Activated T-cell treated with anti-CD3 and anti-CD28 coated beads, Interleukin-2, amount 50 U/mL, for 1 hour (primary cell): ENCODE results near the gene CDK15.
A peak's percentile ranks its signal among the peaks of the same experiment; 100 is the strongest.
"Not testable (repeated sequence)": the region's sequence is repeated elsewhere in the genome, so short reads cannot be mapped to it uniquely, and the experiment has no call there.

Experiments used
- DNase-seq: peaks from one replicate; pipeline ENCODE4 v3.0.0-alpha.2; 2020

Gene CDK15

DNA sequence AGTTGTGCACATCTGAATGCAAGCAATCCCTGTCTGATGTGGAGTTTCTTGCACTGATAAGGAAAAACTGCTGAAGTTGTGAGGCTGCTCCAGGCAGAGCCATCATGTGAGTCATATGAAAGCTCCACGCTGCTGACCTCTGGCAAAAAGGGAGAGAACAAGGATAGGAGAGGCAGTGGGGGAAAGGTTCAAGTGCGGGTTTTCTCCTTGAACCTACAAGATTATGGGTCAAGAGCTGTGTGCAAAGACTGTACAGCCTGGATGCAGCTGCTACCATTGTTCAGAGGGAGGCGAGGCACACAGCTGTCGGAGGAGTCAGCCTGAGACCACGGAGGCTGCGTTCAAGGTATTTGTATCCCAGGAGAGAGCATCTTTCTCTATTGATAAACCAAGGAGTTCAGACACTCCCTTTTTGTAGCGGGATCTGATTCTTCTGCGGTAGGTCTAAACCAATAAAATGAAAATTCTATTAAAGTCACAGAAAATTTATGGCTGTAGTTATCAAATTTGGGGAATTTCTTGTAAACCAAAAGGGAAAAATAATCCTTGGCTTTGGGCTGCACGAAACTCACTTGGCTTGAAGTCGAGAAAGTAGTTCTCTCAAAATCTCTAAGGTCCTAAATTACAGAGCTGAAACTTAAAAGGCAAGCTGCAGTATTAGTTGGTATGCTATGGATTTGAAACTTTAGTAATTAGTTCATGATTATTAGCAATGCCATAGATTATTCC is at the start of gene CDK15:
CDK15 (plus strand) TSS at position 96 of the 729 bp plus-strand sequence; CDS start at position 224, 128 bp downstream.
- DNase-seq = no peak

DNA sequence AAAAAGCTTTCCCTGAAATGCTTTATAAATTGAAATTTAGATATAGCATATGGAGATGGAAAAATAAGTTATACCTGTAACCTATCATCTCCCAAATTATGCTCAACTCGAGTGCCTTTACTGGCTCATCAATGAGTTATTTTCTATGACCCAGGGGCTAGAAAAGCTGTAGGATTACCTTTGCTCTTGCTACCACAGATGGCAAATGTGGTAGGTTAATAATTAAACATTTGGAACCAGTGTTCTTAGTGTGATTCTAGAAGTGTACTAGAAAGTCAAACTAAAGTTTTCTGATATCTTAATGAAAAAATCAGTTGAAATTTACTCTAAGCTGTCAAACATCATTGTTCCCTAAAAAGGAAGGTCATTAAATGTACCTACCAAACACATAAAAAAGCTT is 48.1 kb upstream of the CDK15 start:
- DNase-seq = no peak

DNA sequence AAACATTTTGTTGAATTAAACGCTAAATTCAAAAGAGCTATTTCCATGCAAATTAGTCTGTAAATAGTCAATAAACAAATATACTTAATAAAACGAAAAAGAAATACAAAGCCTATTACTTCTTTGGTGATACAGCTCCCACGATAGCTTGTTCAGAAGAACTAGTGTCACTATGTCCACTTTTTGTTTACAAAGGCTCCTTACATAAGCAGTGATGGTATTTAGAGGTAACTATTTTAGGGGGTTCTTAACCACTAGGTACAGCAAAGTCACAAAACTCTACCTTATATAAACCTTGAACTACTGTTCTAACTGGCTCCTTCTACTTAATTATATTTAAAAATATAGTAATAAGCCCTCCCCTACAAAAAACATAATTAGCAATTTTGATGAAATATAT is 47.5 kb upstream of the CDK15 start:
- DNase-seq = no peak

DNA sequence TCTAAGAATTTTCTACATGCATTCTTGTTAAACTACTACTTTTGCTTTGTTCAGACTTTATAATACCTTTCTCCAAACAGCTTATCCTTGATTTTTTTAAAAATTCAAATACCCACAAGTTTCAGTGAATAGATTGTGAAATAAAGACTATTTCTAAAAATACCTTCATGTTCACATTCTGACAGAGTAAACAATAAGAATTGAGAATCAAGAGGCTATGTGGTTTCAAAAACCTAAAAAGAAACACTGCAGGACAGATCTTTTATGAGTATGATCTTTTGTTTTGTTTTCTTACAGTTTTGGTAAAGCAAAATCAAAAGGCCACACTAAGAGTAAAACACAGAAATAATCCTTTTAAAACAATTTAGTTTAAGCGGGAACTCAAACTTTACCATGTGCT is 46.8 kb upstream of the CDK15 start:
- DNase-seq = no peak

DNA sequence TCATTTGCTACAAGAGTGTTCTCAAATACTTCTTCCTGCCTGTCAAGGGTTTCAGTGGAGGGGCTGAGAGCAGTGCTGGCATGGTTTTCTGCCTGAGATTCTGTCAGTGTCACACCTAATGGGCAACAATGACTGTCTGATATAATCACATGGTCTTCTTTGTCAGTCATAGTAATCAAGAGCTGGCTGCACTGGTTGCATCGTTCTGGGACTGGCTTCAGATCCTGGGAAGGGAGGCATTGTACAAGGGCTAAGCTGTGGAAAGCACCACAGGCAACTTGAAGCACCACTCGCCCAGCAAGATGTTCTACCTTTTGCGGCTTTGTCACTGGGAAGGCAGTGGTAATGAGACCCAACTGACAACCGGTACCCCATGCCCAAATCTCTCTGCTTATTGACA is 45.2 kb upstream of the CDK15 start:
- no peak for DNase-seq

DNA sequence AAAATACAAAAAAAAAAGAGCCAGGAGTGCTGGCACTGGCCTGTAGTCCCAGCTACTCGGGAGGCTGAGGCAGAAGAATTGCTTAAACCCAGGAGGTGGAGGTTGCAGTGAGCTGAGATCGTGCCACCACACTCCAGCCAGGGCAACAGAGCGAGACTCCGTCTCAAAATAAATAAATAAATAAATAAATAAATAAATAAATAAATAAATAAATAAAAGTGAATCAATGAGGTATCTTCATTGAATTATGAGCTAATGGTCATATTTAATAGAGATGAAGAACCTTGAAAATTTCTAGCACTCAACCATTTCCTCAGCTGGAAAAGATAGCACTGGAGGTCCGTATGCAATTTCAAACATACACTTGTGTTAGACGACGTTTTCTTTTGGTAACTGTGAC is 41.9 kb upstream of the CDK15 start:
- not testable (repeated sequence) for DNase-seq

DNA sequence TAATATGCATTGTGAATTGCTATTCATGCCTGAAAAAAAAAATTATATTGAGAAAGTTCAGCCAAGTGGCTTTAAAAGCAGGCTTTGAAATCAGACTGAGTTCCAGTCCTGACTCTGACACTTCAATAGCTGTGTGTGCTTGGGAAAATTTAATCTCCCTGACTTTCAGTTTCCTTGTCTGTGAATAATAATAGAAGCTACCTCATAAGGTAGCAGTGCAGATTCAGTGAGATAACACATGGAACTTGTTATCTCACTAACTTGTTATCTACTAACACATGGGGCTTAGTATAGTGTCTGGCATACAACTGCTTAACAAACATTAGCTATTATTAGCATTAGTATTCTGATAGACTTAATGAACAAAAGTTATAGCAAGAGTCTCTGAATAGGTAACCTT is 40.5 kb upstream of the CDK15 start:
- no peak for DNase-seq

DNA sequence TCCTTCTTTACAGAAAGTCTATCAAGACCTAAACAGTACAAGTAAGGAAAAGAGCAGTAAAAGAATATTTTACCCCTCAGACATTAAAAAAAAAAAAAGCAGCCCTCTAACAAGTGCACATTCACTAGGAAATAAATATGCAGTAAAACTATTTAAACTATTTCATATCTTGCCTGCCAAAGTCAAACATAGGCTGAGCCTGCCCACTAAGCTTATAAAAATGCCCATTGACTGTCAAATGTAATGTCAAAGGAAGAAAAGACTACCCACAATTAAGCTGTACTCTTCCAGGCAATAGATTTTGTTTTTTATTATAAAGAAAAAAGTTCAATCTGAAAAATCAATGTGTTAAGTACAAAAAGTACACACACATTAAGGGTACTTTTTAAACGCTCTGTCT is 37.4 kb upstream of the CDK15 start:
- no peak for DNase-seq

DNA sequence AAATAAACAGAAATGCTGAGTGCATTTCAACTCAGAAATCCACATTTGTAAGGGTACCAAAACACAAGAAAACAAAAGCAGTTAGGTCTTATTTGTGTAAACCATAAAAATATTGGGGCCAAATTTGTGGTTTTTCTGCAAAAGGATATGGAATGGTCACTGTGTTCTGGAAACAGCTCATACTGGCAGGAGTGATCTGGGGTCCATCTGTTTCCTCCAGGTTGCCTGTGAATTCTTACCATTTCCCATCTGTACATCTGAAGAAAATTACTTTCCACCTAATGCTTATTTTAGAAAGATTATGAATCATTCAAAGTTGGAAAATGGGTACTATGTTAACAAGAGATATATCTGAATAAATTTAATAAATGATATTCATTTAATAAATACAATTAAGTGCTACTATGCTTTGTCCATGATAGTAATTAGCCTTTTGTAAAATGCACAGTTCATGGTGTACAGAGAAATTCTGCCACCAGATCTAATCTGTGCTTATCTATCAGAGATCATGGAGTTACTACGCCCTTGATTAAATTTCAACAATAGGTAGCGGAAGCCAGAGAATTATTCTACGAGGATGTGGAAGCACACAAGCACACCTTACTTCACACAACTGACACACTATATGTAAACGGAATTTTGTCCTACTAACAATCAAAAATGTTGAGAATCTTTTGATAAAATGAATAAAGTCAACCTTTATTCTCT is 36.5 kb upstream of the CDK15 start:
- no peak for DNase-seq

DNA sequence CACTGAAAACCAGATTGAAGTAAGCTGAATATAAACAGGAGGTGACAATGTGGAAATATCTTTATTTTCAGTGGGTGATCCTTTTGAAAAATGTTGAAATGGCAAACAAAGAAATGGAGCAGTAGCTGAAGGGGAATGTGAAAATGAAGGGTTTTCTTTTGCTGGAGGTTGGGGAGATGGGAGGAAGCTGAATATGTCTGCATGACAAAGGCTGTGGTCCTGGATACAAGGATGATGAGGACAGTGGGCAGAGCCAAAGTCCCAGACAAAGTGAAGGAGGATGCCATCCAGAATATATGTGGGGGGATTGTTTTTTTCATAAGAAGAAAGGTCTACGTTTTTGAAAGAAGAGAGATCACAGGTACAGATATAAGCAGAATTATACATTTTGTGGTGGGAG is 32.3 kb upstream of the CDK15 start:
- DNase-seq = no peak

DNA sequence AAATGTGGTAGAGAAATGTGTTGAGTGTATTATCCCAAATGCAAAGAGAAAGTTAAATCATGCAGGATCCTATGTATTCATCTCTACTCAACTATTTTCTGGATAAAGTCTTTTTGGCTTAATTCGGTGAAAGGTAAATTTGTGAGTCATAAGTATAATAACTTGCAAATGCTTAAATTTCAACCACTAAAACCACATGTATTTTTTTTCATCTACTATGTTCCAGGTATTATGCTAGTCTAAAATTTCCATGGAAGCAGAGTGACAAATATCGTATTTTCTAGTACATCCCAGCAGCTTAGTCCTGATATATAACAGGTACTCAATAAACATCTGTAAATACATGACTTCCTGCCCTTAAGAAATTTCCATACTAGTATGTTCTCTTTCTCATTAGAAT is 31.8 kb upstream of the CDK15 start:
- no peak for DNase-seq

DNA sequence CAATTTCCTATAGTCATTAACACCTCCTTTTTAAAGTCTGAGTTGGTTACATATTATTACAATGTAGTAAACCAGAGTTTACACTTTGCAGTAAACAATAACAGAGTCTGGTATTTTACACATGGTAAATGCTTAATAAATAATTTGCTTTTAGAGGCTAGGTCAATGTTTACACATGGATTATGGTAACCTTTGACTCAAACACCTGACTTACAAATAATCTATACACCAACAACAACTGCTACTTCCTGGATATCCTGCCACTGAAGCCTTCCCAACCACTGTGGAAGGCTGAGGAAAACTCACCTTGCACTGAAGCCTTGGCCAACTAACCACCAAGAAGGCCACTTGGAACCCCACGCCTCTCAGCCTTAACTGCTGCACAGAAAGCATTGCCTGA is 31.0 kb upstream of the CDK15 start:
- DNase-seq = no peak

DNA sequence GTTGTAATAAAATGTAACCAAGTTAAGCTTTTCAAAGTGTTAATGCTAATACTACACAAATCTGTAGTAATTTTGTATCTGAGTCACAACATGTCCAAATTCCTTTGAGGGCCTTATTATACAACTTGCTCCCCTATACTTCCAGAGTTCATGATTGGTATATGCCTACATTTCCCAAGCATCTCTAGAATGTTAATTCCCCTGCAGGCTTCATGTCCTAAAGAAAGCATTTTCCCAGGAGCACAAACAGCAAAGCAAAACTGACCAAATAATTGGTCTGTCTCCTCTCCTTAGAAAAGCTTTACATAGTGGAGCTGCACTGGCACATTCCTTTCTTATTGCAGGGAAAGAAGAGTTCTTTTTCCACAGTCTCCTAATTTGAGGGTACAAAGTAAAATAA is 29.3 kb upstream of the CDK15 start:
- no peak for DNase-seq

DNA sequence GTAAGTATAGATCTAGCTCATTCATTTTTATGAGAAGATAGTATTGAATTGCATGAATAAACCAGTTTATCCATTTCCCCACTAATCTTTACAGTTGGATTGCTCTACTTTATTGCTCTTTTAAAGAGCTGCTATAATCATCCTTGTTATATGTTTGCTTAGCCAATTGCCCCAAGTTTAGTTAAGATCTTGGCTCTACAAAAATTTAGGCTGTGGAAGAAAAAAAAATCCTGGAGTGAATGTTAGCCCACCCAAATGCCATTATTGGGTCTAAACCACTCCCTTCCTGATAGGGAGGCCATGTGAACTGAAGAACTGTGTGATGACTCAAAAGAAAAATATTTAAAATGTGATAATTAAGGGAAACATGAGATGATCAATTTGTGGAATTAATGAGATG is 28.5 kb upstream of the CDK15 start:
- no peak for DNase-seq

DNA sequence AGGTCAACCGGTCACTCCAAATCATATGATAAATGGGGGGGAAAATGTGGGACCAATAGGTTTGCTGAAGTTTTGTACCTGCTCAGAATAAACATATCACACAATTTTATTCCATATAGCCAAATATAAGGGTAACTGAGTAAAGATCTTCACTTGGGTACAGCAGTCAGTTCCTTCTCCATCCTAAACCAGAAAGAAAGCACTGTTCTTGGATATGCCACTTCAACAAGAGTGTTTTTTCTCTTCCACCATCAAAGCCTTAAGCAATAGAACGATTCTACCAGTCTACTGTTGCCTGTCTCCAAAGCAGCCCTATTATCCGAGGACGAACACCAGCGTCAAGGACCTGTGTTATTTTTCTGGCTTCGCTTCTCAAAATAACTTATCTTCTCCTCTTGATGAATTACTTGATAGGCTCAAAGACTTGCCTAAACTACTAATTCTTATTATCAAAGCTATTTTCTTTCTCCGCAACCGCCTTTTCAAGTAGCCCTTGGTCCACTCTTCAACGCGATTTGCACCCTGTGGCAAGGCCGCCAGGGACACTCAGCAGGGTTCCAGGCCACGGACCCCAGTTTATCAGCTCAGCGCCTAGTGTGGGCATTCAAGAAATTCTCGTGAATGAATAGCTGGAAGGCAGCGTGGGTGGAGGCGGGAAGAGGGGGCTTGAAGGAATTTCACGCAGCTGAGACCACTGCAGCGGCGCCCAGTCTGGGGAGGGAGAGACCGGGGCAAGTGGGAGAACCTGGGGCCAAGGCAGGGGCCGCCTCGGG is 26.2 kb upstream of the CDK15 start:
- DNase-seq = no peak

DNA sequence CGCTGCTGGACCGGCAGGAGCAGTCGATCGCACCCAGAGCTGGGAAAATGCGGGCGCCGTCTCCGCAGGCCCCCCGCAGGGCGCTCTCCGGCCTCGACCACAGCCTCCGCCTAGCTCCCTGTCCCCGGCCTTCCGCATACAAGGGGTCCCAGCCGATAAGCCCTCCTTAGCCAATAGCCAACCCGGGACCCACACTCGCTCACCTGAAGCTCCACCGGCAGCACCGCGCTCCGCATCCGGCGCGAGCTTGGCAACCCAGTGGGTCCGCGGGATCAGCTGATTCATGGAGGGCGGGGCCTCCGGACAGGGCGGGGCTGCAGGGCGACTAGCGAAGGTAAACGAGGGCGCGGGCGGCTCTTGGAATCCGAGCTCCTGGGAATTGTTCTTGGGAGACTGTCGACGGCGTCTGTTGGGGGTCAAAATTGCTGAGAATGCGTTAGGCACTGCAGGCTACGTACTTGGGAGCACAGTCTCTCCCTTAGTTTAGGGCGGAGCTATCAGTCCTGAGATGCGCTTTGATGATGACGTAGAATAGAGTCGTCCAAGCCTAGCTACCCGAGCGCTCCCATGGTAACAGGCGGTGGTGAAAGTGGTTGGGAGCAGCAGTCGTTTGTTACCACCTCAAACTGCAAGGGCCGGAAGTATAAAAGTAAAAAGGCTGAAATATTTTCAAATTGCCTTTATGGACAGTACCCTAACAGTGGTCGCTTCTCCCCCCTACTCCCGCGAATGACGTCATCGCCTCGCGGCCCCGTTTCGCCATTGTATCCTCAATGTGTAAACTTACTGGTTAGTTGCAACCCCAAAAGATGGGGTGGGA is 25.5 kb upstream of the CDK15 start, which contains the start of gene ALS2:
ALS2 (minus strand) TSS at position 260 of the 820 bp plus-strand sequence. CDS start 12,048 bp downstream, outside the sequence.
- peak; percentile 95 for DNase-seq

DNA sequence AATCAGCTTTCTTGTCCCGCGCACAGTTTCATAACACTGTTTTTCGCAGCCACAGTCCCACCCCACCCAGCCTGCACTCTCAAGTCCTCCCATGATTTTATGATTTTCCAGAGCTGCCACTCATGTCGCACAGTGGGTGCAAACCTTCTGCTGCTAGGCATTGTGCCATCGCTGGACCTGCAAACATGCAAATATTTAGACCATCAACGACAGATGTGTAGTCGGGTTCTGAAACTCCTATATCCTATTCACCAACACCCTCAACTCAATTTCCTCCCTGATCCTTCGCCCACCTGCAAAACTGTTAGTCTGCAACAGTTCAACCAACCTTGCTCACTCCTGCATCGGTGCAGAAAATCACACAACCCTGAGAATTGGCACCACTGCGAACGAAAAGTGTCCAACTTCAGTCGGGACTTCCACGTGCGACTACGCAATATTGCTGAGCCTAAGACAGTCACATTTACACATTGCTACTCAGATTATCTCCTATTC is 24.7 kb upstream of the CDK15 start:
- DNase-seq = no peak

DNA sequence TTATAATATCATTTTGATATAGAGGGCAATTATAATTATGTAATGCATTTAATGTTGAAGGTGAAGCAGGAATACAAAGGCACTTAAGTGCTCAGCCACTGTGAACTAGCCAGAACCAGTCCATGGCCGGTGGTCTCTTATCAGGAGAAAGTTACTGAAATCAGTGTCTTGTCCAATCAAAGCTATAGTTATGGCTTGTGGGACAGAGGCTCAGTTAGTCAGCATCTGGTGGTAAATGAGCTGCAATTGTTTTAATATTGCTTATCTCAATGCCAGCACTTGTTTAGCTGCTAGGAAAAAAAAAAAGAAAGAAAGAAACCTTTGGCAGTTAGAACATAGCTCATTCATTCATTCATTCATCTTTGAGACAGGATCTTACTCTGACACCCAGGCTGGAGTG is 21.8 kb upstream of the CDK15 start:
- DNase-seq = no peak

DNA sequence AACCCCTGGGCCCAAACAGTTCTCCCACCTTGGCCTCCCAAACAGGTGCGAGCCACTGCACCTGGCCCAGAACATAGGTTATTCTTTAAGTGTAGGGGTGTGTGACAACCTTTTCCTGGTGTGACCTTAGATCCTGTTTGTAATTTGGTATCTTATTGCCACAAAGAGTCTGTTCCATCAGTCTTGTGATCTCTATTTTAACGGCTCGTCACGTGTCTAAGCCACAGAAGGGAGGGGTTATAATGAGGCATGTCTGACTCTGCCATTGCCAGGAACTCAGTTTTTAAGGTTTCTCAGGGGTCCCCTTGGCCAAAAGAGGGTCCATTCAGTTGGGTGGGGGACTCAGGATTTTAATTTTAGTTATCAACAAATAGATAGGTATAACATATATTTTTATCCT is 21.2 kb upstream of the CDK15 start:
- no peak for DNase-seq

DNA sequence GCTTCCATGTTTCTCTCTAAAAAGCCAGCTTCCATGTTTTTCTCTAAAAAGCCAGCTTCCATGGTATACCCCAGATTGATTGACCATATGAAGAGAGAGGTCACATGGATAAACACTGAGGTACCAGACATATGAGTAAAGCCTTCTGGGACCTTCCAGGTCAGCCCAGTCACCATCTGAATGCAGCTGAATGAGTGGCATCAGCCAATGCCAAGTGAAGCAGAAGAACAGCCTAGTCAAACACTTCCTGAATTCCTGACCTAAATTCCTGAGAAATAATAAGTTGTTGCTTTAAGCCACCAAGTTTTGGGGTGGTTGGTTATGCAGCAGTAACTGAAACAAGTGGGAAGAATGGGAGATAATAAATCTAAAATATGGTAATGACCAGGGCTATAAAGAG is 19.9 kb upstream of the CDK15 start:
- DNase-seq = no peak

DNA sequence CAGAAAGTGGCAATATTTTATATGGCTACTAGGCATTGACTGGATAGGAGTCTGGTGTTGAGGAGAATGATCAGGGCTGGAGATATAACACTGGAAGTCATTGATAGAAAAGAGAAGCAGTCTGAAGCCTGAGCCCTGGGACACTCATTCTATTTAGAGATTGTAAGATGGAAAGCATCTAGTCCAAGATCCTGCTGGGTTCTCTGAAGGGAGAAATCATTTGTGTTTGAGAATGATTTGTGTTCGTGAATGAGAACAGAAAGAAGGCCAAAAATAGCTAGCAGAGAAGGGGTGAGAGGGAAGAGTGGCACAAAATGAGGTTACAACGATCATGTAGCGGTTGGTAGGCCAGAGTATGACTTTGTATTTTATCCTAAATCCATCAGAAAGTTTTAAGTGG is 18.0 kb upstream of the CDK15 start:
- no peak for DNase-seq

DNA sequence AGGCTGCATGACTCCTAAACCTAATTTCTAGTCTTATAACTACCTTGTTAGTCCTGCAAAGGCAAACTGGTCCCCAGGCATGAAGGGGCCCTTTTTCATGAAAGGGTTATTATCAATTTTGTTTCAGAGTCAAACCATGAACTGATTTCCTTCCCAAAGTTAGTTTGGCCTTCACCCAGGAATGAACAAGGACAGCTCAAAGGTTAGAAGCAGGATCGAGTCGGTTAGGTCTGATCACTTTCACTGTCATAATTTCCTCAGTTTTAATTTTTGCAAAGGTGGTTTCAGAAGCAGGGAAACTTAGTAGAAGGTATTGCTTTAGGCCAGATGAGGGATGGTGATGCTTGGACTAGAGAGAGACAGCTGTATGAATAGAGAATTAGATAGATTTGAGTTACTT is 16.9 kb upstream of the CDK15 start:
- no peak for DNase-seq

DNA sequence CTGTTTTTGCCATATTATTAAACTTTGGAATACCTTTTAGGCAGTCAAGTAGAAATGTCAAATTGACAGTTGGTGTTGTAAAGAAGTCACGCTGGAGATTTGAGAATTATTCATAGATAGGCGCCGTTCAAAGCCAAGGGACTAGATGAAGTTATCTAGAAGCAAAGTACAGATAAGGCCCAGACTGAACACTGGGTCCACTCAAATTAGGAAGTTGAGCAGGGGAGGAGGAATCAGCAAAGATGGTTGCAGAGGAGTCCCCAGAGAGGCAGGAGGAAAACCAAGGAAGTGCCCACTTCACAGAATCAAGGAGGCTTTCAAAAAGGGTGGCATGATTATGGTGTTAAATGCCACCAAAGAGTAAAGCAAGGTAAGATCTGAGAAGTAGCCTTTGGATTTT is 16.0 kb upstream of the CDK15 start:
- DNase-seq = no peak
